Keratinocyte (primary cell): Measurements from ENCODE around the gene NCOA7. TPM values are rescaled to one million over a fixed set of nuclear protein-coding genes. Genes with fewer than 3 reads are reported as not detected.

Source experiments
- DNase-seq: peaks from one replicate; pipeline ENCODE4 v3.0.0-alpha.2; 2011; ENCODE audit warnings: low read depth, missing footprints, low spot score
- FAIRE-seq: peaks from 2 replicates; lab custom pipeline; 2011; peaks lifted over from hg19 to GRCh38; lab: Jason Lieb, UNC
- H2AFZ ChIP-seq: 2 replicates; pipeline ENCODE4 v1.6.0; 2012; ENCODE audit warnings: low read length, control low read depth, inconsistent platforms; ENCODE audit not compliant: control insufficient read depth
- H3K27ac ChIP-seq: 2 replicates; pipeline ENCODE4 v1.5.1; 2011; ENCODE audit warnings: low read length; ENCODE audit not compliant: control insufficient read depth, insufficient read depth
- H3K27me3 ChIP-seq: 3 replicates; pipeline ENCODE4 v1.6.0; 2011; ENCODE audit warnings: low read length; ENCODE audit not compliant: control insufficient read depth, insufficient read depth; ENCODE audit errors: extremely low read depth
- H3K36me3 ChIP-seq, 2 experiments: 2 replicates in 1 of 2; 3 replicates in 1 of 2; pipeline ENCODE4 v1.5.1; 2011; ENCODE audit warnings: low read length in 2 of 2, mild to moderate bottlenecking in 1 of 2; ENCODE audit not compliant: control insufficient read depth in 2 of 2, insufficient read depth in 2 of 2; ENCODE audit errors: extremely low read depth in 1 of 2
- H3K4me1 ChIP-seq: 3 replicates; pipeline ENCODE4 v1.5.1; 2011; ENCODE audit warnings: low read length; ENCODE audit not compliant: control insufficient read depth, insufficient read depth; ENCODE audit errors: extremely low read depth
- H3K4me2 ChIP-seq: 3 replicates; pipeline ENCODE4 v1.6.0; 2011; ENCODE audit warnings: low read depth, low read length; ENCODE audit not compliant: control insufficient read depth, insufficient read depth; ENCODE audit errors: extremely low read depth
- H3K4me3 ChIP-seq, 3 experiments: fragments of 200-600 bp in 1 of 3; sonication (generic) in 1 of 3; 2 replicates in 2 of 3; 3 replicates in 1 of 3; pipeline ENCODE4 v1.5.1; 2011 to 2016; ENCODE audit warnings: low read length in 3 of 3, mild to moderate bottlenecking in 3 of 3, control low read depth in 2 of 3, inconsistent platforms in 1 of 3, low read depth in 1 of 3, mixed read lengths in 1 of 3, mixed run types in 1 of 3, moderate library complexity in 1 of 3; ENCODE audit not compliant: control insufficient read depth in 2 of 3, insufficient read depth in 2 of 3; ENCODE audit errors: extremely low read depth in 1 of 3
- H3K79me2 ChIP-seq: 2 replicates; pipeline ENCODE4 v1.6.0; 2012; ENCODE audit warnings: low read length; ENCODE audit not compliant: control insufficient read depth, insufficient read depth
- H3K9ac ChIP-seq: 3 replicates; pipeline ENCODE4 v1.6.0; 2011; ENCODE audit warnings: low read length; ENCODE audit not compliant: control insufficient read depth, insufficient read depth; ENCODE audit errors: extremely low read depth
- H3K9me1 ChIP-seq: 3 replicates; pipeline ENCODE4 v1.6.0; 2011; ENCODE audit warnings: low read length; ENCODE audit not compliant: control insufficient read depth, insufficient read depth; ENCODE audit errors: extremely low read depth
- H3K9me3 ChIP-seq: 2 replicates; pipeline ENCODE4 v1.5.1; 2012; ENCODE audit warnings: low read depth, low read length; ENCODE audit not compliant: control insufficient read depth
- H4K20me1 ChIP-seq: 3 replicates; pipeline ENCODE4 v1.6.0; 2011; ENCODE audit warnings: low read length; ENCODE audit not compliant: control insufficient read depth, insufficient read depth; ENCODE audit errors: extremely low read depth
- EZH2 ChIP-seq: IDR thresholded peaks from one replicate; pipeline ENCODE4 v1.6.1; 2012; ENCODE audit warnings: inconsistent platforms, mild to moderate bottlenecking, low read length, moderate library complexity
- dilution Hi-C: fragments of 300-500 bp; cut with MboI; formaldehyde crosslinking; loops from one replicate; pipeline ENCODE4 v1.7.0; 2020; ENCODE audit warnings: low sequenced_read_pairs; ENCODE audit not compliant: extremely low pct_ligation_motif_present
- polyA plus RNA-seq, 5 experiments: library from polyadenylated mRNA; depleted of rRNA in 3 of 5; stranded (reverse) in 3 of 5; stranded (forward) in 1 of 5; unstranded in 1 of 5; fragments of >200 nt; gene quantifications; 1 replicate in 1 of 5; 2 replicates in 3 of 5; 3 replicates in 1 of 5; pipeline versions ENCODE4 v1.2.1 to v1.2.3, GENCODE V29; 2011 to 2012; ENCODE audit warnings: missing spikeins in 2 of 5, low read depth in 1 of 5, low replicate concordance in 1 of 5
- TF ChIP-seq, protein P1 (sequence below), 3 experiments: IDR thresholded peaks in 1 of 3; conservative IDR thresholded peaks in 1 of 3; optimal IDR thresholded peaks in 1 of 3; 2 replicates in 2 of 3; 3 replicates in 1 of 3; pipeline versions ENCODE3 to v1.5.1; 2011; ENCODE audit warnings: low read length in 3 of 3, mild to moderate bottlenecking in 3 of 3, moderate library complexity in 2 of 3, control low read depth in 1 of 3, inconsistent platforms in 1 of 3; ENCODE audit not compliant: insufficient read depth in 2 of 3; ENCODE audit errors: extremely low read depth in 1 of 3

NCOA7 gene
- polyA plus RNA-seq, 1 donor (not counting 4 experiments of a cell fraction or from before 2014, with no cell fraction given), result 20.5 TPM

DNA sequence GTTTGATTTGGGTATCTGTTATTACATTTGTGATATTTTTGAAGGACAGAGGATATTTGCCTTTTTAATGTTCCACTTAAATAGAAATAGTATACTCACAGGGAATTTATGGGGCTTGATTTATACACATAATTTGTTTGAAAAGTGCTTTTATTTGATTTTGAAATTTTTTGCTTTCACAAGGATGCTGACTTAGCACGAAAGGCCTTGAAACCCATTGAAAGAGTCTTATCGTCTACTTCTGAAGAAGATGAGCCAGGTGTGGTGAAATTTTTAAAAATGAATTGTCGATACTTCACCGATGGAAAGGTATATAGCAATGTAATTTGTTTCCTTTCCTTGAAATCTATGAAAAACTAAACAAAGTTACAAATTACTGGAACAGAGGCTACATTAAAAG is 91.5 kb downstream of the NCOA7 start:
- no peak for TF ChIP-seq EZH2
- Histone ChIP-seq H3K9me1 (no peaks in the 10 kb centered on the region), H3K4me3 (no peak overlapping the region)

DNA sequence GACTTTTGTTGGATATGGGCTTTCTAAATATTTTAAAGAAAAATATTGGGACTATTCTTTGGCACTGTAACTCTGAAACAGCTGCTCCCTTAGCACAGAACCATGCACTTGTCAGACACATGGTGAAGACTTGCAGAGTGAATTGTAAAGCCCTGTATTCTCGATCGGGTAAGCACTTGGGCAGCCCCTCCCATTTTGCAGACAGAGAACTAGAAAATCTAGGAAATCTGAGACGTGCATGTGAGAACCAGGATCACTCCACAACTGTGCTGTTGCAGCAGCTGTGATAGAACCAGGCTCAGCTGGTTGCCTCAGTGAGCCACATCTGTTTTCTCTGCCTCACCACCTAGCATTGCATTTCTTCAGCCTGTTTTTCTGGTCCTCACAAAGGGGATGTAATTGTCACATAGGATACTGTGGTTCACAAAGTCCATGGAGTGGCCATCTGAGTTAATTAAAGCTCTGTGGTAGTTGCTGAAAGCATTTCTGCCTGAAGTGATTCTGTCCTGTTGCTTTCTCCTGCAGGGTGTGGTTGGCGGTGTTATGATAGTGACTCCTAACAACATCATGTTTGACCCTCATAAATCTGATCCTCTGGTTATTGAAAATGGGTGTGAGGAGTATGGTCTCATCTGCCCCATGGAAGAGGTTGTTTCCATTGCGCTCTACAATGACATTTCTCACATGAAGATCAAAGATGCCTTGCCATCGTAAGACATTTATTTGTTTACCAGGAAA is 94.0 kb downstream of the NCOA7 start:
- Histone ChIP-seq H3K9ac (no peak overlapping the region), H3K9me1 (no peaks in the 10 kb centered on the region), H3K4me2 (no peak overlapping the region), H3K27ac (no peak overlapping the region), H3K4me1 (no peaks in the 10 kb centered on the region), H3K36me3 (peaks cover 2 to 3% of the 10 kb centered on the region in 2 experiments), H4K20me1 (no peaks in the 10 kb centered on the region), H3K27me3 (no peaks in the 10 kb centered on the region), H3K9me3 (no peaks in the 10 kb centered on the region), H3K79me2 (no peaks in the 10 kb centered on the region), H2AFZ (no peak overlapping the region), H3K4me3 (no peak overlapping the region)
- TF ChIP-seq, protein P1, sequence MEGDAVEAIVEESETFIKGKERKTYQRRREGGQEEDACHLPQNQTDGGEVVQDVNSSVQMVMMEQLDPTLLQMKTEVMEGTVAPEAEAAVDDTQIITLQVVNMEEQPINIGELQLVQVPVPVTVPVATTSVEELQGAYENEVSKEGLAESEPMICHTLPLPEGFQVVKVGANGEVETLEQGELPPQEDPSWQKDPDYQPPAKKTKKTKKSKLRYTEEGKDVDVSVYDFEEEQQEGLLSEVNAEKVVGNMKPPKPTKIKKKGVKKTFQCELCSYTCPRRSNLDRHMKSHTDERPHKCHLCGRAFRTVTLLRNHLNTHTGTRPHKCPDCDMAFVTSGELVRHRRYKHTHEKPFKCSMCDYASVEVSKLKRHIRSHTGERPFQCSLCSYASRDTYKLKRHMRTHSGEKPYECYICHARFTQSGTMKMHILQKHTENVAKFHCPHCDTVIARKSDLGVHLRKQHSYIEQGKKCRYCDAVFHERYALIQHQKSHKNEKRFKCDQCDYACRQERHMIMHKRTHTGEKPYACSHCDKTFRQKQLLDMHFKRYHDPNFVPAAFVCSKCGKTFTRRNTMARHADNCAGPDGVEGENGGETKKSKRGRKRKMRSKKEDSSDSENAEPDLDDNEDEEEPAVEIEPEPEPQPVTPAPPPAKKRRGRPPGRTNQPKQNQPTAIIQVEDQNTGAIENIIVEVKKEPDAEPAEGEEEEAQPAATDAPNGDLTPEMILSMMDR (optimal IDR thresholded peaks at IDR 0.05 in 1 of 3, IDR thresholded peaks at IDR 0.05 in 1 of 3, conservative IDR thresholded peaks at IDR 0.05 in 1 of 3; ENCODE audit: extremely low read depth in 1 of 3, insufficient read depth in 2 of 3, low read length in 3 of 3), result no peak
- TF ChIP-seq EZH2, result no peak
- FAIRE-seq, result no peak
- DNase-seq, result no peak
- dilution Hi-C loops, result no loop called here

More for the DNA sequence above, 91.5 kb downstream of the NCOA7 start:
- H3K79me2 ChIP-seq, result no peaks in the 10 kb centered on the region
- no peak overlapping the region for H3K4me2 ChIP-seq
- H3K9me3 ChIP-seq, result no peaks in the 10 kb centered on the region
- H3K27me3 ChIP-seq, result no peaks in the 10 kb centered on the region
- no peak overlapping the region for H2AFZ ChIP-seq
- no peaks in the 10 kb centered on the region for H3K4me1 ChIP-seq
- H4K20me1 ChIP-seq, result no peaks in the 10 kb centered on the region
- DNase-seq (no peak), FAIRE-seq (no peak)
- H3K9ac ChIP-seq, result no peak overlapping the region
- H3K36me3 ChIP-seq, result peaks cover 2 to 3% of the 10 kb centered on the region in 2 experiments
- dilution Hi-C loops, result no loop called here
- H3K27ac ChIP-seq, result no peak overlapping the region
